Stimulated activated CD4-positive, alpha-beta T cell treated with anti-CD3 and anti-CD28 coated beads, Interleukin-4, amount 100 ng/mL, for 24 hours (primary cell): ENCODE measurements around the gene TDRD12.
"Not testable (repeated sequence)": the region's sequence is repeated elsewhere in the genome, so short reads cannot be mapped to it uniquely, and the experiment has no call there.

Source experiments
- DNase-seq: peaks from one replicate; pipeline ENCODE4 v3.0.0-alpha.2; 2020

The TDRD12 gene

GRCh38 chr19:32812036-32812435, 92.5 kb downstream of the TDRD12 start:
- no peak for DNase-seq

DNA sequence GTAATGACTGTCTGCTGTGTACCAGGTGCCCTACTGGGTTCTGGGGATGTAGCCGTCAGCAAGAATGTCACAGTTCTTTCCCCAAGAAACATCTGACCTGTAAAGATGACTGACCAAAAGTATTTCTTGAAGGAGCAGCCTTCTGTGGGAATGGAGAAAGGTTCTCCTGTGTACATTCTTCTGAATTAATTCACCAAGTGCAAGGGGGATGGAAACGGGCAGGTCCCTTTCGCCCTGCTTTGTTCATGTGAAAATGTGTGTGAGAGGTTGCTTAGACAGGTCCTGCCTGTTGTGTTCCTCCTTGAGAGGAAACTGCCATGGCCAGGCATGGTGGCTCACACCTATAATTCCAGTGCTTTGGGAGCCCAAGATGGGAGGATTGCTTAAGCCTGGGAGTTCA, 93.0 kb downstream of the TDRD12 start:
- no peak for DNase-seq

DNA sequence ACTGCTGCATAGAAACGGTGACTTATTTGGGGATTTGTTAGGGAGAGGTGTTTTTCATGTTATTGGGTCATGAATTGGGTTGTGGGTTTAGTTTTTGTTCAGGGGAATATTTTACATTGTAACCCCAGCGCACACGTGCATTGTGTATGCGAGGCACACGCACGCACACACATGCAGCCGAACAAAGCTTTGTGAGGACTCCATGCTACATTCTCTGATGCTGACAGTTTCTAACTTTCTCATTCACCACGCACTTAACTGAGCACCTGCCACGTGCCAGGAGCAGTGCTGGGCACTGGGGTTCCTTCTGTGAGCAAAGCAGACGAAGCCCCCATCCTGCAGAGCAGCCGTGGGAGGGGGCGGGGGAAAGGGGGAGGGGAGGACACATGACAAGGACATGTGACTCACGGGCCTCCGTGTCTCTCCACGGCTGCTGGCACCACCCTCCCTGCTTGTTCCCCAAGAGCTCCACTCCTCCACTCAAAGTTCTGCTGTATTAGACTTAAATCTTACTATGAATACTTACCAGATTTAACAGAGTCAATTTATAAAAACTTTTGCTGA, 94.4 kb downstream of the TDRD12 start:
- DNase-seq: no peak

DNA sequence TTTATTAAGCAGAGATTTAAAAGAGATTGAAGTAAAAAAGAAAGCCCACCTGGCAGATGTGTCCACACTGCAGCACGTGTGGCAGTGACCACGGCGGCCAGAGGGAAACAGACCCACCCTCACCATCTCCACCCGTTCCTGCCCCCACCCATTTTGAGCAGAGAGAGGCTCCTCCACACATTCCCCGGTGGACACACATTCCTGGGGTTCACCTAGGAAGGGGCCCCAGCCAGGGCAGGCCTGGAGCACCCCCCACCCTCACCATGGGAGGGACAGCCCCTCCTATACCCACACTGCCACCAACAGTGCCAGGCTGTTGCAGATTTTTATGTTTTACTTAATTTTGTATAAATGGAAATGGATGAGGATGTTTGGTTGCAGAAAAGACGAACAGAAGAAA, 95.1 kb downstream of the TDRD12 start:
- no peak for DNase-seq

DNA sequence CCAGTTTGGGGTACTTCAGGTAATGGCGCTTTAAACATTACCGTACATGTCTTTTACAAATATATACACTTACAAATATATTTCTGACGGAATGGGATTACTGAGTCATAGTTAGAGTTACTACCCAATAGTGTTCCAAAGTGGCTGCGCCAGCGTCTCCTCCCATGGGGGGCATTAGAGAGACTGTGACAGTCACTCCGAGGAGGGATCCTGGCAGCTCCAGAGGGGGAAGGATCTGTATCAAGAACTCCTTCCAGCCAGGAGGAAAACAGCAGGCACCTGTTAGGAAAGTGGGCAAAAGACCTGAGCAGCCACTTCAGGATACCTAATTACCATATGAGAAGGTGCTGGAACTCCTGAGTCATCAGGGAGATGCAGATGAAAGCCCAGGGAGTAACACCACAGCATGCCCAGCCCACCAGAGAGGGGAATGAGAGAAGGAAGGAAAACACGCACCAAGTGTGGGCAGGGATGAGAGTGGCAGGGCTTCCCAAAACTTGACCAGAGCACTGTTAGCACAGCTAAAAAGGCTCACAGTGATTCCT, 97.1 kb downstream of the TDRD12 start:
- DNase-seq: no peak

DNA sequence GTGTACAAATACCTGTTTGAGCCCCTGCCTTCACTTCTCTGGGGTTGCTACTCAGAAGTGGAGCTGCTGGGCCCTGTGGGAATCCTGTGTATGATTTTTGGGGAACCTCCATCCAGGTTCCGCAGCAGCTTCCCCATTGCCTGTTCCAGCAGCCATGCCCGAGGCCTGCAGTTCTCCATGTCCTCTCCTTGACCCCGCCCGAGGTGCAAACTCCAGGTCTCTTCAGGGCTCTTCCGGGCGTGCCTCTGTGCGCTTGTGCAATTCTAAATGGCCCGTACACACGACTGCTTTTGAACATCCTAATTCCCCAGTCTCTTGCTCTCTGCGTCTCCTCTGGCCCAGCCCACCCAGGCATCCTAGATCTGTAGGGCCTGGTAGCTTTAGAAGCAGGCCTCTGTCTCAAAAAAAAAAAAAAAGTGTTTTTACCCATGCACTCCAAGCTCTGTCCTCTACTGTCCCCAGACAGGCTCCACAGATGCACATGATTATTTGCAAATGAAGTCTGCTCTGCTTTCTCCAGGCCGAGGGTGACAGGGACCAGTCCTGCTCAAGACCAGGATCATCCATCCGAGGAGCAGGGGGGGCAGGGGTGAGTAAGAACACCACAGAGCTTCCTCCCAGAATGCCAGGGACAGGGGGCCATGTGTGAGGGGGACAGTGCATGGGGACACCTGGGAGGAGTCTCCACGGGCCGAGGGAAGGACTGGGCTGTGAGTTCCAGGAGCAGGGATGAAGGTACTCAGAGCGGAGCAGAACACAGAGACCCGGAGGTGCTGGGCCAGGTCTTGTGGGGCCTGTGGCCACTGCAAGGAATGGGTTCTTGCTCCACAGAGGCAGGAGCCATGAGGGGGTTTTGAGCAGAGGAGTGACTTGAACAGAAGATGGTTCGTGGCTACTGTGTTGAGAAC, 98.3 kb downstream of the TDRD12 start:
- no peak for DNase-seq

- no peak for DNase-seq
Observed at GRCh38 chr19:32818536-32818935, 99.0 kb downstream of the TDRD12 start.

DNA sequence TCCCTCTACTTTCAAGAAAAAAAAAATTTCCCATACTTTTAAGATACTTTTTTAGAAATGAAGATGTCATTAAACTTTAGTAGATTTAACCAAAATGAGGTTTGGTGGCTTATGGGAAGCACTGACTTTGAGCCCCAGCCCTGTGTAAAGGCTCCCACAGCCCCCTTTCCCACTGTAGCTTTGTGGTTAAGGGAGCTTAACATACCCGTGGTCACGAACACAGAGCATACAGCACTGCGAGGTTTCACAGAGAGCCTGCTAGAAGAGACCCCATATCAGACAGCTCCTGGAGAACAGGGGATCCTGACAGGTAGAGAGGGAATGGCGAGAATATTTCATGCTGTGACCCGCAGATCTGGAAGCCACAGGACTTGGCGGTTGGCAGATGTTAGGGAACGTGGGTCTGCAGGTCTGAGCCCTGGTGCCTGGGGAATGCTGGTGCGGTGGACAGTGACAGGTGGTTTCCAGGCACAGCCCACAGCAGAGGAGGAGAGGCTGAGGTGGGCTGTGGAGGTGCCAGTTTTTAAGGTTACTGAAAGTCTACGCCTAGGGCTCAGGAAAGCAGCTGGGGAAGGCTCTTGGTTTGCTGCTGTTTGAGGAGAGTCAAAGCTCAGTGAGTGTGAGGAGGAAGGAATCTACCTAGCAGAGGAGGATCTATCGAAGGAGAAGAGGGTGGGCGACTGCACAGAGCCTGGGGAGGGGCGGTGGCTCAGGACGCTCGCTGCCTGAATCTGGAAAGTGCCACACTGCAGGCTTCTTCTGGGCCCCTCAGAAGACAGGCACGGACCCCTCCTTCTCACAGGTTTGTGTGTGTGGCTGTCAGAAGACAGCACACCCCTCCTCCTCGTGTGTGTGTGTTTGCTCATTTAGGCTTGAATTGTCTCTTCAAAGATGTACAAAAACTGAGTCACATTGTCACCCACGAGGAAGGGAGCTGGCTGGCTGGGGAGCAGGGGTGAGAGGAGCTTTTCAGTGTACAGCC, 100.1 kb downstream of the TDRD12 start:
- no peak for DNase-seq

DNA sequence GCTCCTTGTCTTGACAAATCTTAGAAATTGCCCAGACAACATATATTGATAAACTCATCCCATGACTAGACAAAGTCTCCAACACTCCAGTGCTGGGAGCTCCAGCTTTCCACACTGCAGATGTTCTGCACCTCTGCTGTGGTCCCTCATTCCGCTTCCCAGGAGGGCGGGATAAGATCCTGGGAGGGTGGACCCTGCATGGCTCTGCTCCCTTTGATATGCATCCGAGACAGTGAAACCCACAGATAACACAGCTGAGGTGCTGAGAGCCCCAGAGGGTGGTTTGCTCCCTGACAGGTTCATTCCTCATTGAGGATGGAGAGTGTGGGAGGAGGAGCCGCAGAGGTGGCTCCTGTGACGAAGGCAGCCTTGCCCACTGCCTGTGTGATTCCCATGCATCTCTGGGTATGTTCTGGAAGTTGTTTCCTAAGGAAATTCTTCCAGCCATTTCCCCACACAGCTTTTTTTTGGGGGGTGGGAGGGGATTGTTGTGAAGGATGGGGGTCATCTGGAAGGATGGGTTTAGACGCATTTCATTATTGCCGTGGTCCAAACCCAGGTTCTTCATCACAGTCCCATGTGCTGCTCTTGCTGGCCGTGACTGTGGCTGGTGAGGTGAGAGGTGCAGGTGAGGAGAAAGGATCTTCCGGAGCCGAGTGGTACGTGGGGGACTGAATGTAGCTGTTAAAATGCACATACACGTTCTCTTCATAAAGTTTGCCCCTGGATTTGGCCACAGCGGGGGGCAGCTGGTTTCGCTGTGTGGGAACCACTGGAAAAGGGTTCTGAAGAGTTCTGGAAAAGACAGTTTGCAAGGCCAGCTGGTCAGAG, 103.6 kb downstream of the TDRD12 start:
- DNase-seq: no peak

DNA sequence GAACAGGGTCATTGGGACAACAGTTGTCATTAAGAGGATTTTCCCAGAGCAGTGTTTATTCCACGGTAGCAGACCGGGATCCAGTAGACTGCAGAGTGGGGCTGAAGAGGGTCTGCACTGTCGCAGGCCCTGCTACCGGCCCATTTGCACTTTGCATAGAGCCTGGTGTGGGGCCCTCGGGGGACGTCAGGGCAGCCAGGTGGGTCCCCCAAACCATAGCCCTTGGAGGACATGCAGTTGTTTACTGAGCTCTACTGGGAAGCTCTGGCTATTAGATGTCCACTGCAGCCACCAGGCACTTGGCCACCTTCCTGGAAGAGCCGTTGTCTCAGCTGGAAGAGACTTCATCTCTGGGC, 104.2 kb downstream of the TDRD12 start:
- DNase-seq: no peak

DNA sequence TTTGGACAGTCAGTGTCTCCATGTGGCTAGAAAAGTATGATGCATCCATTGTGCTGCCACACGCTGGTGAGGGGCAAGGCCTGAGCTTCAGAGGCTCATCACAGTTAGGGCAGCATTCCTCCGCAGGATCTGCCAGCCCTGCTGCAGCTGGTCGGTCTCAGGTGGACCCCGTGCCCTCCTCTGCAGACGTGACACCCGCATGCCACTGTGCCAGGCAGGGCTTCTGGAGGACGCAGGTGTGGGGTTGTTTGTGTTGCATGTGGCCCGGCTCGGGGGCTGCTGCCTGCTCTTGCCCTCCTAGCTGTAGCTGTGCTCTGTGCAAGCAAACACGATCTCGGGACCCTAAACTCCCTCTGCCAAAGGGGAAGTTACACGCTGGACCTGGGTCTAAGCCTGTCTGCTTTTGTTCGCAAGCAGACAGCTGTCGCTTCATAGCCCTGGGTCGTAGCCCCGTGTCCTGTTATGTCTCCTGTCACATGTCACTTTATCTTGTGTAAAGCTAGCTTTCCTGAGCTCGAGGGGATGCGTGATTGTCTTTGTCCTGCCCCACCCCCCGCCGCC, 104.7 kb downstream of the TDRD12 start:
- DNase-seq: no peak

DNA sequence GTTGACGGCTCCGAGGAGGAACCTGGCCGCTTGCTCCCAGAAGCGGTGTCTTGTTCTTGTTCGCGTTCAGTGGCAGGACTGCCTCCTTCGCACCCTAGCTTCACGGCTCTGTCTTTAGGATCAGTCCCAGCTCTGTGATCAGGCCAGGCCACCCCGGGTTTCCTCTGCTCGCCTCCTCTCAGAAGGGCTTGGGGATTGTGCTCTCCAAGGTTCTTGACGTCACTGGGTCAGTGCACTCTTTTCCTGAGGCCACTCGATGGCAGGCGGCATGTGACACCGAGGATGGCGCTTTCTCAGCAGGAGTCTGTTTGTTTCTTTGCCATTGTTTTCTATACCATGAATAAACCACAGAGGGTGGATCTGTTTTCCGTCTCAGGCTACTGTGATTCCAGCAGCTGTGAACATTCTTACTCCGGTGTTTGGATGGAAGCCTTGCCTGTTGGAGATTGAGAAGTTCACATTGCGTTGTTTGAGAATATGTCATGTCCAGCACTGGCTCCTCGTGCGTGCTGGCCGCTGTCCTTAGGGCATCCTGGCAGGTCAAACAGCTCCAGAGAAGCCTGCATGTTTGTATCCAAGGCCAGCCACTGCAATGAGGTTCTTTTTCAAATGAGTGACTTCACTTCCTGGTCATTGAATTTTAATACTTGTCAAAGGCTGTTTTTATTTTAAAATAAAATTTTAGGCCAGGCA, 105.5 kb downstream of the TDRD12 start:
- DNase-seq: no peak

DNA sequence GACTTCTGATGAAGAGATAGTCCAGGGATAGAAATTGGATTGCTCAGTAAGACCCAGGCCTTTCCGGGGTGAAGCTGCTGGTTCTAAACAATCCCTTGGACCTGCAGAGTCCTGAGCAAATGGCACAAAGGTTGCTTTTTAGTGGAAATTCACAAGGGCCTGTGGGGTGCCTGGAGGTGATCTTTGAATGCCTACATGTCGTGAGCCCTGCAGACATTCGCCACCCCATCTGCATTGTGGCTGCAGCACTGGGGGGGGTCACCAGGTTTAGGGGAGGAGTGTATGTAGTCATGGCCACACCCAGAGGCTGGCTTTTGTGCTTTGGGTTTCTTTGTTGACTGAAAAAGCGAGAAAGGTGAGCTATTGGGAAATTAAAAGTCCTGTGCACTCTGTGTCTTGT, 108.6 kb downstream of the TDRD12 start:
- DNase-seq: no peak

GRCh38 chr19:32828643-32829344, 109.2 kb downstream of the TDRD12 start:
- DNase-seq: no peak

DNA sequence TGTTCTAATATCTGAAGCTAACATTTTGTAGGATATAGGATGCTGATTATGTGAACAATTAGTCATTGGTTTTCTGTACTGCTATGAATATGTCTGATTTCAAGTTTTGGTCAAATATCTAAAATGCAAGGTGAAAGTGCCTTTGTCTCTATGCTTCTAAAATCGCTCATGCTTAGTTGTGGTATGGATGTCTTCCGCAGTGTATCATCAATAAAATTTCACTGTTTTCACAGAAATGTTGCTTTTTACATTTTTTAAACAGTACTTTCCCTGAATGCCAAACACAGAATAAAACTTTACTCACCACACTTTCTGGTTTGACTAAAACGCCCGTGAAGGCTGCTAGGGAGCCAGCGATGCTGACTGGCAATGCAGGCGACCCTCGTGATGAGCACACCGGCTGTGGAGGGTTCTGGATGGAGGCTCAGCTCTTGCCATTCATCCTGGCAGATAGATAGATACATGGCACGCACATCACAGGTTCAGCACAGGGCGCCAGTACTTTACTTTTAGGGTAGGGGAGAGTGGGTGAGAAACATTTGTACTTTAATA, 109.9 kb downstream of the TDRD12 start:
- DNase-seq: no peak

DNA sequence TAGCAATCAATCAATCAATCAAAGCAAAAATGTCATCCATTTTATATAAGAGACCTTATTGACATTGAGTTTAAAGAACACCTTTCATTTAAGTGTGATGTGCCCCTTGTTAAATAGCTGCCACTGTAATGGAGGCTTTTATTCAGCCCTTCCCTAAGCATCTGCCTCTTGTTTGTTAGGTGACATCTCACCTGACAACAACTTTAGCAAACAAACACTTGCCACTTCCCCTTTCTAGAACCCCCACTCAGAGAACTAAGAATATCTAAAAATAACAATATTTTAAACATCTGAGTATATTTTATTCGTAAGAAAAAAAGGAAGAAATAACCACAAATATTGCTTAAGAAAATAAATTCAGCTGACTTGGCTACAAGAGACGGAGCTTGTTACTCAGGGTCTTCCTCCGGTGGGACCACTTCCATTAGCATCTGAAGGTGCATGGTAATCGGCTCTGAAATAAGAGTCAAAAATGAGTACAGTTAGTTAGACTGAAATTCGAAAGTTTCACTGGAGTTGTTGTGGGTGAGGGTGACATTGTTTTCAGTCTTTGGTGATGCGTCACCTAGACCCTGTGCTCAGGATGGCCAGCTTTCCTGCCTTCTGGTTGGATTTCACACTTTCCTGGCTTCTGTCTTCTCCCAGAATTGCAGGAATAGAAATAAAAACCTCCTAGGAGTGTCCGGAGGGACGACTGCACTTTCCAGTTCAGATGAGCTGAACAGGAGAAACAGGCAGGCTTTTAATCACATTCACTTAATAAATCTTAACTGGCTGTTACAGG, 110.9 kb downstream of the TDRD12 start:
- DNase-seq: no peak

DNA sequence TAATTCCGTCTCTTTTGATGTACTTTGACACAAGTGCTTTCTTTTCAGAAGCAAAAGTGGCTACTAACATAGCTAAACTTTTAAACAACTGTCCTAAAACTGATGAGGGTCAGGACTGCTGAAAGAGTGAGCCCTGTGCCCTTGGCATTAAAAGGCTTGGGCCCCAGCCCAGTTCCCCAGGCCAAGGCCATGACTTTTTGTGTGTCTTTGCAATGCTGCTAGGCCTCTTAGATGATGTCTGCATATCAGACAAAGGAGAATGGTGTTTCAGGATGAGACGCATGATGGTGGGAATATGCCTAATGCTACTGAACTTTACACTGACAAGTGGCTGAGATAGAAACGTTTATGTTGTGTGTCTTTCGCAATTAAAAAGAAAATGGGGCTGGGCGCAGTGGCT, 112.0 kb downstream of the TDRD12 start:
- DNase-seq: no peak

- DNase-seq: not testable (repeated sequence)
Observed at GRCh38 chr19:32832094-32832493, 112.5 kb downstream of the TDRD12 start.

DNA sequence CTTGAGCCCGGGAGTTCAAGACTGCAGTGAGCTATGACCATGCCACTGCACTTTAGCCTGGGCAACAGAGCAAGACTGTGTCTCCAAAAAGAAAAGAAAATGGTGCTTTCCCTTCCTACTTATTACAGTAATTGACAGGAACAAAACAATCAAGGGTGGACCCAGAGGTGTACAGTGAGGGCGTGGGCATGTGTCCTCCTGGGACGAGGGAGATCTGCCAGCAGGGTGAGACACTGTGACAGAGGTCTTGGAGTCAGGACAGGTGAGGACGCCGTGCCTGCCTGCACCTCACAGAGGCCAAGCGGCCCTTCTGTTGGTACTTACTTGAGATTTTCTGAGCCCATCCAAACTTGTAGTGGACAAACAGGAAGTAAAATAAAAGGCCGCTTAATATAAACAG, 113.3 kb downstream of the TDRD12 start:
- not testable (repeated sequence) for DNase-seq
